Stimulated activated CD8-positive, alpha-beta memory T cell treated with anti-CD3 and anti-CD28 coated beads, Interleukin-15, amount 100 ng/mL, for 4 hours (primary cell): ENCODE results near the gene OTUB2.

Experiments used
- DNase-seq, 2 donors: peaks; one replicate each; pipeline ENCODE4 v3.0.0-alpha.2; 2020; ENCODE audit warnings: low read depth in 2 of 2

OTUB2 gene

GRCh38 chr14:94040796-94041195 lies 14.7 kb downstream of the OTUB2 start:
- no peak for DNase-seq

GRCh38 chr14:94041551-94042346 lies 15.6 kb downstream of the OTUB2 start:
- no peak for DNase-seq

GRCh38 chr14:94042433-94043091 lies 16.4 kb downstream of the OTUB2 start:
- no peak for DNase-seq

DNA sequence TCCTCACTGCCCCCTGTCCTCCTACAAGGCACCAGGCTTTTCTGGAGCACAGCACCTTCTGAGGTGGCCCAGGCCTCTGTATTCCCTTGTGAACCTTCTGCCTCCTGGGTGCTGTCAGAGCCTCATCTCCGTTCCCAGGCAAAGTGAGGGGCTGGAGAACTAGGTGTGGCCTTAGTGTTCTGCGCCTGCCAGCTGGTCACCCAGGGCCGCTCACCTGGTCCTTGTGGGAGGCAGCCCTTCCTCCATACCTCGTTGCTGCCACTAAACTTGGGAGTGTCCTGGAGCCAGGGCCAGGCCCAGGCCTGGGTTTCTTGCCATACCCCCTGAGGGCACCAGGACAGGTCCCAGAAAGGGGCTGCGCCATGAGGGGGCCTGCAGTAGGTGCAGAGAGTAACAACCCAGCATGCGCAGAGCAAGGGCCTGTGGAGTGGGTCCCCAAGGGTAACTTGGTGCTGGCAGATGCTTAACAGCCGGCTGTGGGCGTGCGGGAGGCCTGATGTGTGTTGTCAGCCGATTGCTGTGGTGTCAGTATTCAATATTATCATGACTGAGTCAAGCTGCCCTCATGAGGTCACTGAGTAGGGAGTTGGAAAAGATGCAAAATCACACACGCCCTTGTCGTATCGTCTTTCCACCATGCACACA lies 17.1 kb downstream of the OTUB2 start:
- DNase-seq = no peak

DNA sequence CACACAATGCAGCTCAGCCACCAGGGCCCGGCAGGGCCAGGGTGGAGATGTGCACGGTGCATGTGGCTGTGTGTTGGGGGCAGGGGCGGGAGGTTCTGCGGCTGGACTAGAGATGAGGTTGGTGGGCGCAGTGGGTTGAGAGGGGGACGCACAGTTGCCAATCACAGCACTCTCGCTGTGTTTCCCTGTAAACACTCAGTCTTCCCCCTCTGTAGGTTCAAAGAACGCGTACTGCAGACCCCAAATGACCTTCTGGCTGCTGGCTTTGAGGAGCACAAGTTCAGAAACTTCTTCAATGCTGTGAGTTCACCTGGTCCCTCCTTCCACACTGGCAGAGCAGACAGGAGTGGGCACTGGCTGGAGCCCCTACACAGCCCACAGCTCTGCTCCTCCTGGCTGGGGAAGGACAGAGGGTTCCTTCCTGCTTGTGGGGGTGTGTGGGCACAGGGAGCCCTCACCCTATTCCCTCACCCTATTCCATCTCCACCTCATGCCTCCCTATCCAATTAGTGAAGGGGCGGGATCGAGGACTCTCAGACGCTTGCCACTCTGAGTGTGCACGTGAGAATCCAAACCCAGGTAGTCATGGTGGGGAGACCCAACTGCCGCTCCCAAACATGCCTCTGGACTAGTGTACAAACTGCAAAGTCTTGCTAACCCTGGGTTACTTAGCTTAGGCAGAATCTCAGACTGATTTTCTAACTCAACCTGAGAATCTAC lies 17.8 kb downstream of the OTUB2 start:
- DNase-seq = no peak

DNA sequence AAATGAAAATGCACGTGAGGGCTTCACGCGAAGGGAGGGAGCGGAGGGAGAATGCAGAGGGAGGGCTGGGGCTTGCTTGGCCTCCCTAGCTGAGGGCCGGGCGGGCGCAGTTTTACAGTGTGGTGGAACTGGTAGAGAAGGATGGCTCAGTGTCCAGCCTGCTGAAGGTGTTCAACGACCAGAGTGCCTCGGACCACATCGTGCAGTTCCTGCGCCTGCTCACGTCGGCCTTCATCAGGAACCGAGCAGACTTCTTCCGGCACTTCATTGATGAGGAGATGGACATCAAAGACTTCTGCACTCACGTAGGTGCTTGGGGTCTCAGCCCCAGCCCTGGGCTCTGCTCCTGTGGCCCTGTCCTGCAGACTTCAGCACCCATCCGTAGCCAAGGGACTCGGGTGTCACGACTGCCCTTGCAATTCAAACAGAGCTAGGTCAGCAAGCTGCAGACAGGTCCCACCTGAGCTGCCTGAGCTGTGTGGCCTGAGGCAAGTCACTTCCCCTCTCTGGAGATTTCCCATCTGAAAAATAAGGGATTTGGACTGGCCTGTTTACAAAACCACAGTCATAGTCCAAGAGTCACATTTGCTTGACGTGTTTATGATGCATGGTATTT lies 18.4 kb downstream of the OTUB2 start:
- no peak for DNase-seq

DNA sequence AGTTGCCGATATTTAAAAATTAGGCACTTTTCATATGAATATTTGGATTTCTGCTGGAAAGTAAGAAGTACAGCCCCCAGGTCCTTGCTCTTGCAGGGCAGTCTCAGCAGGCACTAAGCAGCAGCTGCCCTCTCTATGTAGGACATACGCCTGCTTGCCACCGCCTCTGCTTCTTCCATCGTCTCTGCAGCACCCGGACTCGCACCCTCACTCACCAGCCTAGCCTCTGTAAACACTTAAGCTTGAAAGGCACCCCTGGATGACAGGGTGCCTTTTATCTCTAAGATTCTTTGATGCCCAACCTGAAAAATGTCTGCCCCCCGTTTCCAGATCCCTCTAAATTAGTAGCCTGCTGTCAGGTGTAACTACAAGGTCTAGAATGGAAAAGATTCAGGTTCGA lies 19.0 kb downstream of the OTUB2 start:
- DNase-seq = no peak

GRCh38 chr14:94045563-94046345 lies 19.6 kb downstream of the OTUB2 start:
- DNase-seq = no peak

- DNase-seq = no peak
Observed at GRCh38 chr14:94046696-94047250, 20.6 kb downstream of the OTUB2 start.

DNA sequence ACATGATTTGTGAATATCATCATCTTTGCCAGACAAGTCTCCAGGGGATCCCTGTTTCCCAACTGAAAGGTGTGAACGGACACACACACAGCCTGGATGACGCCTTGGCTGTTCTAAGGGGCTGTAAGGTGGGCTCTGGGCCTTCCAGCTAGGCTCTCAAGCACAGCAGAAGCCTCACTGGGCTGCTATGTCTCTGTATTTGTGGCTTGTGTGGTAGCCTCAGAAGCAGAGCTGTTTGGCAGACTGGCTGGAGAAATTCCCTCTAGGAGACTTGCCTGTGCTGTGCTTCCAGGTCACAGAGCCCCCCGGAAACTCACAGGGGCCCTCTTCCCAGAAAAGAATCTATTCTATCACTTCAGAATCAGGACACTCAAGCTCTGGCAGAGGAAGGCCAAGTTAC lies 21.4 kb downstream of the OTUB2 start:
- DNase-seq = no peak

DNA sequence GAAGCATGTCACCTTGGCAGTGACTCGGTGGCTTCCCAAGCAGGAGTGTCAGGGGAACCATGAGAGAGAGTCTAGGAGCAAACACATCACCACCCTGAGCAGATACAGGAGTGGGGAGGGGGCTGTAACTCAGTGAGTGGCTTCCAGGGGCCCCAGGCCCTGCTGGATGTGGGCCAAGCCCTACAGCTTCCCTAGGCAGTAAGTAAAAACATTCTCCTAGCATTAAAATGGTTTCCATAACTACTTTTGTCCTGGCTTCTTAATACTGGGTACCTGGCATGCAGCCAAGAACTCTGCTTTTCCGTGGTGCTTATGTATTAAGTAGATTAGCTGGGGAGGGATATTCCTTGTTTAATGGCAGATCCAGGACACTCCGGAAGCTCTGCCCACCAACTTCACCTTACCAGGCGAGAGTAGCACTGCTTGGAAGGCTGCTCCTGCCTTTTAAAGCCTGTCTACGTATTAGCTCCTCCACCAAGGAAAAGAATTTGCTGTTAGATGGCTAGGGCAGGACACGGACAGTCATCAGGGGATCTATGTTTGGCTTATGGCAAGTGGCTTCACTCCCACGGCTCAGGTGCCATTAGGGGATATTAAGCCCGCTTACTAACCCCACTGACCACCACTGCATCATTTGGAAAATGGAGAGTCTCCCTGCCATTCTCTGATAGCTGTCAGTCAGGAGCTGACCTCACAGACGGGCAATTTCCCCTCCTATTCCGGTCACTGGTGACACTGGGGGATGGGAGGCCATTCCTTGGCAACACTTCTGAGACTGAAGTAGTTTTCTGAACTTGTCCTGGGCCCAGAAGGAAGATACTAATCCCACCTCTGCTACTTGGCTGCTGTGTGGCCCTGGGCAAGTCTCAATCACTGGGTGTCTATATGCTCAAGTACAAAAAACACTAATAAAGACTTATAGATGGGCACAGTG lies 22.8 kb downstream of the OTUB2 start:
- DNase-seq = no peak

DNA sequence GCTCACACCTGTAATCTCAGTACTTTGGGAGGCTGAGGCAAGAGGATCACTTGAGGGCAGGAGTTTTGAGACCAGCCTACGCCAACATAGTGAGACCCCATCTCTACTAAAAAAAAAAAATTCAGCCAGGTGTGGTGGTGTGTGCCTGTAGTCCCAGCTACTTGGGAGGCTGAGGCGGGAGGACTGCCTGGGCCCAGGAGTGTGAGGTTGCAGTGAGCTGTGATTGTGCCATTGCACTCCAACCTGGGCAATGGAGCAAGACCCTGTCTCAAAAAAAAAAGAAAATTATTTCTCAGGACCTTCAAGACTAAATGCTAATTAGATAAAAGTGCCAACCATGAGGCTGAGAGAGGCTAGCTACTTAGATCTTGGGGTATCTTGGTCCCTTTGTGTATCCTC lies 23.5 kb downstream of the OTUB2 start:
- no peak for DNase-seq

DNA sequence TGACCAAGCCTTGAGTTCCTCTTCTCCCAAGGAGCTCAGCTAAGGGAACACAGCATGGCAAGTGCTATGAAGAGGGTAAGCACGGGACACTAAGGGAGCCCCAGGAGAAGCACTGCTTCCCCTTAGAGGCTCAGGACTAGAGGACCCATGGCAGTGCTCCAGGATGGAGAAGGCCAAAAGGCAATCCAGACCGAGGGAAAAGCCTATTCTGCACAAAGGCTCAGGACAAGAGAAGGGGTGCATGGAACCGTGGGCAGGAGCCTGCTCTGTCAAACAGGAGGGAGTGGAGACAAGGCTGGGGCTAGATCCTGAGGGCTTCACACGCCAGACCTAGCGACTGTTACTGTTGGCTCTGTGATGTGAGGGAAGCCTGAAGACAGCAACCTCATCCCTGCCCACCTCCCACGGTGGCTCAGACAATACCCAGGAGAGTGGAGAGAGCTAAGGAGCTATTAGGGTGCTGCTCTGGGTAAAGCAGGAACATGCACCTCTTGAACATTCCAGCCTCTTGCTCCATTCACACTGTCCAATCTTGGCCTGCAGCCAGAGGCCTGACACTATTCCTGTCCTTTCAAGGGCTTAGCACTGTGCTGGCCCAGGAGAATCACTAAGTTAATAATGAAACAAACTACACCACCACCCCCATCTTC lies 24.2 kb downstream of the OTUB2 start:
- no peak for DNase-seq

DNA sequence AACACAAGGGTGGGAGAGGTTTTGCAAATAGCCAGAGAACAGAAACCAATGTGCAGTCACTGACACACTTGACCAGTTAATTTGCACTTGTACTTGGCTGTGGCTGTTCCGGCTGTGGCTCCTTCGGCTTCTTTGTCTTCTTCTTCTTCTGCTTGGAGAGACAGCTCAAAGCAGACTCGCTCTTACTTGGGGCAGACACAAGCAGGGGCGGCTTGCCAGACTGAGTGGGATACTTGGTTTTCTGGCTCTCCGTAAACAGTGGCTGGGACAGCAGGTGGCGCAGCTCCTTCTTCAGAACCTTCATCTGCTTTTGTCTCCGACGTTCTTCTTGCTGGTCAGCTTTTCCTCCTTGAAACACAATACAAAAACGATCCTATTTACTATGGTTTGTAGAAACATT lies 25.0 kb downstream of the OTUB2 start:
- DNase-seq = no peak

GRCh38 chr14:94051779-94052178 lies 25.6 kb downstream of the OTUB2 start:
- DNase-seq = no peak

- no peak for DNase-seq
Observed at GRCh38 chr14:94052199-94052598, 26.1 kb downstream of the OTUB2 start.

- no peak for DNase-seq
Observed at GRCh38 chr14:94052662-94053061, 26.5 kb downstream of the OTUB2 start.

- DNase-seq = no peak
Observed at GRCh38 chr14:94054401-94054800, 28.3 kb downstream of the OTUB2 start.

- no peak for DNase-seq
Observed at GRCh38 chr14:94054936-94055335, 28.8 kb downstream of the OTUB2 start.
